HL-60 (cell line): Measurements from ENCODE around the gene PELI2.

Experiments used
- DNase-seq, 2 experiments: peaks; one replicate each; pipeline ENCODE4 v3.0.0-alpha.2; 2010 to 2020; ENCODE audit warnings: low read depth in 1 of 2, low spot score in 1 of 2
- H3K27ac ChIP-seq: fragments of 250-450 bp; sonication (Bioruptor Pico); replicated peaks from 2 replicates; pipeline ENCODE4 v1.5.1; 2020; ENCODE audit warnings: mild to moderate bottlenecking, moderate library complexity
- H3K27me3 ChIP-seq: fragments of 250-450 bp; sonication (Bioruptor Pico); 2 replicates; pipeline ENCODE4 v1.5.1; 2021; ENCODE audit warnings: mild to moderate bottlenecking, moderate library complexity; ENCODE audit not compliant: insufficient read depth, poor library complexity, severe bottlenecking
- H3K4me3 ChIP-seq: replicated peaks from 2 replicates; pipeline ENCODE4 v1.5.1; 2011; ENCODE audit warnings: mild to moderate bottlenecking, control low read depth, low read length; ENCODE audit not compliant: insufficient read depth
- GABPA ChIP-seq: IDR thresholded peaks from 2 replicates; pipeline ENCODE4 v1.6.1; 2012; ENCODE audit warnings: low read depth
- POLR2AphosphoS5 ChIP-seq: IDR thresholded peaks from 2 replicates; pipeline ENCODE4 v1.6.1; 2012; ENCODE audit warnings: low read depth
- SPI1 ChIP-seq: IDR thresholded peaks from 2 replicates; pipeline ENCODE4 v1.6.1; 2012; ENCODE audit warnings: low read depth, mild to moderate bottlenecking, borderline replicate concordance
- TF ChIP-seq, protein P1 (sequence below): IDR thresholded peaks from one replicate; pipeline ENCODE4 v1.5.1; 2011; ENCODE audit warnings: low read length, control low read depth, inconsistent platforms; ENCODE audit not compliant: insufficient read depth
- TF ChIP-seq, protein P2 (sequence below): IDR thresholded peaks from 2 replicates; pipeline ENCODE4 v1.6.1; 2012; ENCODE audit warnings: low read depth; ENCODE audit not compliant: insufficient replicate concordance

Gene PELI2

DNA sequence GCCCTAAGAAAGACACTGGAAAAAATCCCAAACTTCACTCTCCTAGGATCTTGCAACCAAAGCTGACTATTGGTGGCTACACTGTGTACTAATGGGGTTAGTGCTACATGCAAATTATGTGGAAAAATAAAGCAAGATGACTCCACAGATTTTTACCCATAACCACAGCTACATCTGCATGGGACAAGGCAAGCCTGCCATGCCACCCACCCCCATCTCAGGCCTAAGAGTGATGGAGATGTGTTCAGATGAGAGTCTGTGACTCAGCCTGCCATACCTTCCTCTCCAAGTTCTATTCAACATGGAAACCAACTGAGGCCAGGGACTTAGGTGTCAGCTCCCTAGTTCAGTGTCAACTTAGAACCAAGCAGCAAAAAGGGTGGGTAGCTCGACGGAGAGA is 206.2 kb downstream of the PELI2 start:
- Histone ChIP-seq H3K27ac (no peak overlapping the region), H3K4me3 (no peak overlapping the region), H3K27me3 (no peaks in the 10 kb centered on the region)
- no peak for TF ChIP-seq SPI1
- no peak for TF ChIP-seq GABPA
- TF ChIP-seq POLR2AphosphoS5: no peak
- TF ChIP-seq, protein P1, sequence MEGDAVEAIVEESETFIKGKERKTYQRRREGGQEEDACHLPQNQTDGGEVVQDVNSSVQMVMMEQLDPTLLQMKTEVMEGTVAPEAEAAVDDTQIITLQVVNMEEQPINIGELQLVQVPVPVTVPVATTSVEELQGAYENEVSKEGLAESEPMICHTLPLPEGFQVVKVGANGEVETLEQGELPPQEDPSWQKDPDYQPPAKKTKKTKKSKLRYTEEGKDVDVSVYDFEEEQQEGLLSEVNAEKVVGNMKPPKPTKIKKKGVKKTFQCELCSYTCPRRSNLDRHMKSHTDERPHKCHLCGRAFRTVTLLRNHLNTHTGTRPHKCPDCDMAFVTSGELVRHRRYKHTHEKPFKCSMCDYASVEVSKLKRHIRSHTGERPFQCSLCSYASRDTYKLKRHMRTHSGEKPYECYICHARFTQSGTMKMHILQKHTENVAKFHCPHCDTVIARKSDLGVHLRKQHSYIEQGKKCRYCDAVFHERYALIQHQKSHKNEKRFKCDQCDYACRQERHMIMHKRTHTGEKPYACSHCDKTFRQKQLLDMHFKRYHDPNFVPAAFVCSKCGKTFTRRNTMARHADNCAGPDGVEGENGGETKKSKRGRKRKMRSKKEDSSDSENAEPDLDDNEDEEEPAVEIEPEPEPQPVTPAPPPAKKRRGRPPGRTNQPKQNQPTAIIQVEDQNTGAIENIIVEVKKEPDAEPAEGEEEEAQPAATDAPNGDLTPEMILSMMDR: no peak
- TF ChIP-seq, protein P2, sequence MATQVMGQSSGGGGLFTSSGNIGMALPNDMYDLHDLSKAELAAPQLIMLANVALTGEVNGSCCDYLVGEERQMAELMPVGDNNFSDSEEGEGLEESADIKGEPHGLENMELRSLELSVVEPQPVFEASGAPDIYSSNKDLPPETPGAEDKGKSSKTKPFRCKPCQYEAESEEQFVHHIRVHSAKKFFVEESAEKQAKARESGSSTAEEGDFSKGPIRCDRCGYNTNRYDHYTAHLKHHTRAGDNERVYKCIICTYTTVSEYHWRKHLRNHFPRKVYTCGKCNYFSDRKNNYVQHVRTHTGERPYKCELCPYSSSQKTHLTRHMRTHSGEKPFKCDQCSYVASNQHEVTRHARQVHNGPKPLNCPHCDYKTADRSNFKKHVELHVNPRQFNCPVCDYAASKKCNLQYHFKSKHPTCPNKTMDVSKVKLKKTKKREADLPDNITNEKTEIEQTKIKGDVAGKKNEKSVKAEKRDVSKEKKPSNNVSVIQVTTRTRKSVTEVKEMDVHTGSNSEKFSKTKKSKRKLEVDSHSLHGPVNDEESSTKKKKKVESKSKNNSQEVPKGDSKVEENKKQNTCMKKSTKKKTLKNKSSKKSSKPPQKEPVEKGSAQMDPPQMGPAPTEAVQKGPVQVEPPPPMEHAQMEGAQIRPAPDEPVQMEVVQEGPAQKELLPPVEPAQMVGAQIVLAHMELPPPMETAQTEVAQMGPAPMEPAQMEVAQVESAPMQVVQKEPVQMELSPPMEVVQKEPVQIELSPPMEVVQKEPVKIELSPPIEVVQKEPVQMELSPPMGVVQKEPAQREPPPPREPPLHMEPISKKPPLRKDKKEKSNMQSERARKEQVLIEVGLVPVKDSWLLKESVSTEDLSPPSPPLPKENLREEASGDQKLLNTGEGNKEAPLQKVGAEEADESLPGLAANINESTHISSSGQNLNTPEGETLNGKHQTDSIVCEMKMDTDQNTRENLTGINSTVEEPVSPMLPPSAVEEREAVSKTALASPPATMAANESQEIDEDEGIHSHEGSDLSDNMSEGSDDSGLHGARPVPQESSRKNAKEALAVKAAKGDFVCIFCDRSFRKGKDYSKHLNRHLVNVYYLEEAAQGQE: no peak
- no peak for DNase-seq

- no peaks in the 10 kb centered on the region for H3K27me3 ChIP-seq
- H3K27ac ChIP-seq: no peak overlapping the region
- H3K4me3 ChIP-seq: no peak overlapping the region
- TF ChIP-seq POLR2AphosphoS5 (no peak), SPI1 (no peak)
- TF ChIP-seq, protein P2: no peak
- DNase-seq: no peak
These were observed 206.9 kb downstream of the PELI2 start for GRCh38 chr14:56324856-56325699.

GRCh38 chr14:56328021-56328420 is 209.8 kb downstream of the PELI2 start:
- Histone ChIP-seq H3K27ac (no peak overlapping the region), H3K27me3 (no peaks in the 10 kb centered on the region), H3K4me3 (no peak overlapping the region)
- TF ChIP-seq SPI1 (no peak), GABPA (no peak), POLR2AphosphoS5 (no peak)
- TF ChIP-seq, protein P1: no peak
- TF ChIP-seq, protein P2: no peak
- DNase-seq: no peak
